Loucy (cell line): Measurements from ENCODE around the gene CD7.

Source experiments
- CTCF ChIP-seq: fragments of 200-600 bp; sonication (generic); conservative IDR thresholded peaks from 2 replicates; pipeline ENCODE4 v1.5.1; 2014; ENCODE audit warnings: mild to moderate bottlenecking, antibody characterized with exemption, low read length
- EZH2phosphoT487 ChIP-seq: fragments of 200-600 bp; IDR thresholded peaks from 2 replicates; pipeline ENCODE4 v1.6.1; 2018; ENCODE audit warnings: antibody characterized with exemption, mild to moderate bottlenecking, moderate library complexity, borderline replicate concordance

- TF ChIP-seq CTCF (no peak), EZH2phosphoT487 (no peak)
Measured at GRCh38 chr17:82311971-82312370, 5.4 kb downstream of the CD7 start.
